Mesendoderm (in vitro differentiated cells): ENCODE results near the gene ITGA8.

Experiments used
- DNase-seq: peaks from one replicate; pipeline ENCODE4 v3.0.0; 2013
- H2AK5ac ChIP-seq: 2 replicates; pipeline ENCODE4 v1.6.1; 2013; ENCODE audit warnings: low read length, inconsistent platforms
- H2BK120ac ChIP-seq: 2 replicates; pipeline ENCODE4 v1.6.1; 2013; ENCODE audit warnings: low read depth, mild to moderate bottlenecking, low read length, moderate library complexity, mixed read lengths
- H2BK15ac ChIP-seq: replicated peaks from 2 replicates; pipeline ENCODE4 v1.6.1; 2013; ENCODE audit warnings: low read depth, mild to moderate bottlenecking, moderate library complexity
- H2BK5ac ChIP-seq: 2 replicates; pipeline ENCODE4 v1.6.1; 2013; ENCODE audit warnings: low read length, inconsistent platforms
- H3K18ac ChIP-seq: 2 replicates; pipeline ENCODE4 v1.6.1; 2013; ENCODE audit warnings: mild to moderate bottlenecking, low read length, mixed read lengths
- H3K23ac ChIP-seq: one replicate; pipeline ENCODE4 v1.6.1; 2013; ENCODE audit warnings: low read length
- H3K27ac ChIP-seq: 2 replicates; pipeline ENCODE4 v1.5.1; 2013; ENCODE audit warnings: low read depth, mild to moderate bottlenecking, inconsistent platforms, low read length, moderate library complexity
- H3K27me3 ChIP-seq: 2 replicates; pipeline ENCODE4 v1.6.1; 2013; ENCODE audit warnings: low read length, control low read depth, mild to moderate bottlenecking, inconsistent platforms; ENCODE audit not compliant: insufficient read depth, poor library complexity
- H3K36me3 ChIP-seq: 2 replicates; pipeline ENCODE4 v1.6.1; 2013; ENCODE audit warnings: low read length, inconsistent platforms; ENCODE audit not compliant: control insufficient read depth, insufficient read depth
- H3K4ac ChIP-seq: one replicate; pipeline ENCODE4 v1.6.1; 2013; ENCODE audit warnings: low read depth, mild to moderate bottlenecking, low read length, moderate library complexity
- H3K4me1 ChIP-seq: 2 replicates; pipeline ENCODE4 v1.6.1; 2013; ENCODE audit warnings: low read depth, low read length, inconsistent platforms; ENCODE audit not compliant: control insufficient read depth
- H3K4me2 ChIP-seq: 2 replicates; pipeline ENCODE4 v1.6.1; 2013; ENCODE audit warnings: low read length
- H3K4me3 ChIP-seq: 2 replicates; pipeline ENCODE4 v1.5.1; 2013; ENCODE audit warnings: mild to moderate bottlenecking, low read length
- H3K56ac ChIP-seq: one replicate; pipeline ENCODE4 v1.6.1; 2013; ENCODE audit warnings: low read length
- H3K79me1 ChIP-seq: 2 replicates; pipeline ENCODE4 v1.6.1; 2013; ENCODE audit warnings: low read length, inconsistent platforms
- H3K79me2 ChIP-seq: 2 replicates; pipeline ENCODE4 v1.6.1; 2013; ENCODE audit warnings: mild to moderate bottlenecking, low read length; ENCODE audit not compliant: control insufficient read depth, insufficient read depth
- H3K9ac ChIP-seq: 2 replicates; pipeline ENCODE4 v1.6.1; 2013; ENCODE audit warnings: low read length, inconsistent platforms
- H4K5ac ChIP-seq: one replicate; pipeline ENCODE4 v1.6.1; 2013; ENCODE audit warnings: low read length
- H4K8ac ChIP-seq: one replicate; pipeline ENCODE4 v1.6.1; 2013; ENCODE audit warnings: low read depth, mild to moderate bottlenecking, control low read depth, low read length, moderate library complexity
- WGBS: extraction: QIAGEN DNeasy Blood & Tissue Kit; methylation state at CpG from one replicate; pipeline ENCODE4 v1.1.7; 2013; ENCODE audit warnings: low lambda C conversion rate, missing lambda C conversion rate; ENCODE audit not compliant: insufficient coverage; ENCODE audit errors: extremely low coverage; 5-methylcytosine and 5-hydroxymethylcytosine counted together

Gene ITGA8

GRCh38 chr10:15521328-15521903, 198.3 kb downstream of the ITGA8 start:
- no peak overlapping the region for H3K56ac ChIP-seq
- H3K79me2 ChIP-seq: no peaks in the 10 kb centered on the region
- no peak overlapping the region for H3K4ac ChIP-seq
- H3K18ac ChIP-seq: no peak overlapping the region
- no peak for DNase-seq
- no peak overlapping the region for H2BK5ac ChIP-seq
- no peak overlapping the region for H2AK5ac ChIP-seq
- no peak overlapping the region for H4K8ac ChIP-seq
- no peak overlapping the region for H3K23ac ChIP-seq
- no peak overlapping the region for H4K5ac ChIP-seq
- H2BK120ac ChIP-seq: no peak overlapping the region
- no CpG with 5 or more reads among the region's 11 CpGs for WGBS
- no peaks in the 10 kb centered on the region for H3K4me1 ChIP-seq
- no peaks in the 10 kb centered on the region for H3K36me3 ChIP-seq
- no peaks in the 10 kb centered on the region for H3K27me3 ChIP-seq
- no peak overlapping the region for H3K27ac ChIP-seq
- no peak overlapping the region for H2BK15ac ChIP-seq
- no peak overlapping the region for H3K9ac ChIP-seq
- H3K79me1 ChIP-seq: no peaks in the 10 kb centered on the region
- H3K4me2 ChIP-seq: no peak overlapping the region
- H3K4me3 ChIP-seq: no peak overlapping the region

- Histone ChIP-seq H3K23ac (no peak overlapping the region), H3K27me3 (no peaks in the 10 kb centered on the region), H3K4me3 (no peak overlapping the region), H3K4ac (no peak overlapping the region), H3K4me2 (no peak overlapping the region), H3K79me2 (no peaks in the 10 kb centered on the region), H3K27ac (no peak overlapping the region), H3K79me1 (no peaks in the 10 kb centered on the region), H2BK5ac (no peak overlapping the region), H3K4me1 (no peaks in the 10 kb centered on the region), H3K36me3 (no peaks in the 10 kb centered on the region), H2AK5ac (no peak overlapping the region), H2BK15ac (no peak overlapping the region), H3K18ac (no peak overlapping the region), H2BK120ac (no peak overlapping the region), H4K8ac (no peak overlapping the region), H3K56ac (no peak overlapping the region), H4K5ac (no peak overlapping the region), H3K9ac (no peak overlapping the region)
- no CpG with 5 or more reads among the region's 4 CpGs for WGBS
- no peak for DNase-seq
Observed at GRCh38 chr10:15518250-15518649, 201.5 kb downstream of the ITGA8 start.

- Histone ChIP-seq H2AK5ac (no peak overlapping the region), H3K4me2 (no peak overlapping the region), H3K79me1 (no peaks in the 10 kb centered on the region), H4K8ac (no peak overlapping the region), H3K27ac (no peak overlapping the region), H3K27me3 (no peaks in the 10 kb centered on the region), H3K4me3 (no peak overlapping the region), H3K36me3 (no peaks in the 10 kb centered on the region), H3K4ac (no peak overlapping the region), H3K23ac (no peak overlapping the region), H3K4me1 (no peaks in the 10 kb centered on the region), H2BK5ac (no peak overlapping the region), H3K79me2 (no peaks in the 10 kb centered on the region), H2BK15ac (no peak overlapping the region), H3K9ac (no peak overlapping the region), H4K5ac (no peak overlapping the region), H3K56ac (no peak overlapping the region), H2BK120ac (no peak overlapping the region), H3K18ac (no peak overlapping the region)
- WGBS: no CpG with 5 or more reads among the region's 4 CpGs
- no peak for DNase-seq
Observed at GRCh38 chr10:15516256-15517085, 203.3 kb downstream of the ITGA8 start.

GRCh38 chr10:15515202-15515601, 204.5 kb downstream of the ITGA8 start:
- Histone ChIP-seq H3K4ac (no peak overlapping the region), H2BK15ac (no peak overlapping the region), H3K23ac (no peak overlapping the region), H4K5ac (no peak overlapping the region), H2AK5ac (no peak overlapping the region), H3K56ac (no peak overlapping the region), H3K79me2 (no peaks in the 10 kb centered on the region), H3K4me1 (no peaks in the 10 kb centered on the region), H3K4me3 (no peak overlapping the region), H2BK5ac (no peak overlapping the region), H3K9ac (no peak overlapping the region), H3K36me3 (no peaks in the 10 kb centered on the region), H3K27ac (no peak overlapping the region), H2BK120ac (no peak overlapping the region), H3K79me1 (no peaks in the 10 kb centered on the region), H4K8ac (no peak overlapping the region), H3K27me3 (no peaks in the 10 kb centered on the region), H3K18ac (no peak overlapping the region), H3K4me2 (no peak overlapping the region)
- WGBS: no CpG with 5 or more reads among the region's 7 CpGs
- DNase-seq: no peak

GRCh38 chr10:15510963-15511362, 208.8 kb downstream of the ITGA8 start:
- Histone ChIP-seq H3K18ac (no peak overlapping the region), H3K36me3 (no peaks in the 10 kb centered on the region), H3K27me3 (no peaks in the 10 kb centered on the region), H3K9ac (no peak overlapping the region), H3K23ac (no peak overlapping the region), H4K8ac (no peak overlapping the region), H2BK5ac (no peak overlapping the region), H2BK120ac (no peak overlapping the region), H3K4me1 (no peaks in the 10 kb centered on the region), H2AK5ac (no peak overlapping the region), H2BK15ac (no peak overlapping the region), H4K5ac (no peak overlapping the region), H3K79me2 (no peaks in the 10 kb centered on the region), H3K27ac (no peak overlapping the region), H3K4me3 (no peak overlapping the region), H3K56ac (no peak overlapping the region), H3K4me2 (no peak overlapping the region), H3K79me1 (no peaks in the 10 kb centered on the region), H3K4ac (no peak overlapping the region)
- DNase-seq: no peak
- no CpG with 5 or more reads among the region's 3 CpGs for WGBS
